Effector memory CD8-positive, alpha-beta T cell (primary cell): ENCODE measurements around the gene PDGFA.

Experiments used
- ATAC-seq: fragments of 150-1000 bp; cut with Tn5 transposase; replicated peaks from 2 replicates; pipeline ENCODE4 v1.10.0; 2021; ENCODE audit warnings: mild to moderate bottlenecking, moderate library complexity
- DNase-seq, 3 experiments: peaks; one replicate each; pipeline ENCODE4 v3.0.0; 2021
- H3K27ac Mint-ChIP-seq, 2 donors: one replicate each; pipeline ENCODE4 v1.8.0; 2022; ENCODE audit warnings: mild to moderate bottlenecking in 2 of 2, mixed read lengths in 2 of 2, moderate library complexity in 2 of 2
- H3K27me3 Mint-ChIP-seq, 2 donors: one replicate each; pipeline ENCODE4 v1.8.0; 2022; ENCODE audit warnings: mixed read lengths in 2 of 2
- H3K36me3 Mint-ChIP-seq: one replicate; pipeline ENCODE4 v1.8.0; 2022; ENCODE audit warnings: mild to moderate bottlenecking, moderate library complexity, mixed read lengths; ENCODE audit not compliant: insufficient read depth
- H3K4me1 Mint-ChIP-seq, 2 donors: one replicate each; pipeline ENCODE4 v1.8.0; 2022; ENCODE audit warnings: low read depth in 2 of 2, mixed read lengths in 2 of 2
- H3K4me3 Mint-ChIP-seq, 2 donors: one replicate each; pipeline ENCODE4 v1.8.0; 2022; ENCODE audit warnings: mild to moderate bottlenecking in 2 of 2, mixed read lengths in 2 of 2, moderate library complexity in 2 of 2
- H3K9me3 Mint-ChIP-seq, 2 donors: one replicate each; pipeline ENCODE4 v1.8.0; 2022; ENCODE audit warnings: mixed read lengths in 2 of 2

PDGFA gene

DNA sequence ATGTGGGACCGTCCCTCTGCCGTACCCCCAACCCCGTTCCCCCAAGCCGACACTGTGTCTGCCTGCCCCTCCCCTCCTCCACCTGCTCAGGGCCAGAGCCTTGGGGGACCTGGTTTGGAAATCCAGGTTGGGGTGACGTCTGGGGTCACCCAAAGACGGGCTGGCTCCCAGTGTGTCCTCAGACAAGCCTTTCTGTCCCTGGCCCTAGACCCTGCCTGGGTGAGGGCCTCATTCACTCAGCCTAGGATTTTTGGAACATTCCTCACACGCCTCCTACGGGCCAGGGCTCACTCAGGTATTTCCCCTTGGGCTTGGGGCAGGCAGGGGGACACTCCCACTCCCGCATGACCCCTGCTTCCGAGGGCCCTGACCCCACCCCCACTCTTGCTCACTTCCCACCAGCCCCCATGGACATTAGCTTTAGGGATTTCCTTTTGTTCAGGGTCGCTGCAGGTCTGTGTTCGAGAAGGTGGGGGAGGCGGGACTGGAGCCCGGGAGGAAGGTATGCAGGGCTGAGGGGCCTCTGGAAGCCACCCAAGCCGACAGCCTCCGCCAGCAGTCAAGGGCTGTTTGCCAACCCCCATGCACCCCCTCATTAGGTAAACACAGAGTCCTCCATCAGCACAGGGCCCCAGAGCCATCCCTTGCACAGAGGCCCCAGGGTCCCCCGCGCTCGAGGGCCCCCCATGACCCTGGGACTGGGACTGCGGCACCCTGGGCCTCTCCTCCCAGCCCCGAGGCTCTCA, 35.1 kb downstream of the PDGFA start:
- peaks cover 10 to 13% of the 10 kb centered on the region in 2 donors for H3K9me3 Mint-ChIP-seq
- no peak overlapping the region for H3K4me3 Mint-ChIP-seq
- H3K27ac Mint-ChIP-seq: no peak overlapping the region
- H3K27me3 Mint-ChIP-seq: peaks cover 22 to 36% of the 10 kb centered on the region in 2 donors
- no peak for DNase-seq
- no peaks in the 10 kb centered on the region for H3K4me1 Mint-ChIP-seq
- H3K36me3 Mint-ChIP-seq: peaks cover 5% of the 10 kb centered on the region
- ATAC-seq: no peak

DNA sequence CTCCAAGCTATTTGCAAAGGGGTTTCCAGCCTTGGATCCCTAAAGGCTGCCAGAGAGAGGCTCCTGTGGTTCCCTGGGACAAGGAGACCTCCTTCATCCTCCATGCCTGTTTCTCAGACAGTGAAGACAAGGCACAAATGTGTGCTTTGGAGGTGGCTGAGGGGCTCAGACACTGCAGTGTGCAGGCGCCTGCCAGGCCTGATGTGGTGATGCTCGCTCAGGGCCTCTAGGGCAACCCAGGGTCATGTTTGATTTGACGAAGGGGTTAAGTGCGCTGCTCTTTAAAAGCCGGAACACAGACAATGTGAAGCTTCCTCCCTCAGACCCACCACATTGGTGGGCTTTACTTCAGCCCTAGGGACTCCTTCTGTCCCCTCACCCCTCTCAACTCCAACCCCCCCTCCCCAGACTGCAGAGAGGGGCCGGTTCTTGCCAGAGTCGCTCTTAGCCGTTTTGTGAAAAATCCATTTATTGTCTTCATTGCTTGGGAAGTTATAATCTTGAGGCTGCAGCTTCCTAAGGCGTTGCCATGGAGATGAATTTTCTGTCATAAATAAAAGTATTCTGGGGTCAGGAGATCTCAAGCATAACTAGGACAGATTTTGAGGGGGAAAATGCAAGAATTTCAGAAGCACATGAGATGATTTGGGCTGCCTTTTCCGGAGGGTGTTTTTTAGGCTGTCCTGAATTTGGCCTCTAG, 35.8 kb downstream of the PDGFA start:
- no peak for ATAC-seq

DNA sequence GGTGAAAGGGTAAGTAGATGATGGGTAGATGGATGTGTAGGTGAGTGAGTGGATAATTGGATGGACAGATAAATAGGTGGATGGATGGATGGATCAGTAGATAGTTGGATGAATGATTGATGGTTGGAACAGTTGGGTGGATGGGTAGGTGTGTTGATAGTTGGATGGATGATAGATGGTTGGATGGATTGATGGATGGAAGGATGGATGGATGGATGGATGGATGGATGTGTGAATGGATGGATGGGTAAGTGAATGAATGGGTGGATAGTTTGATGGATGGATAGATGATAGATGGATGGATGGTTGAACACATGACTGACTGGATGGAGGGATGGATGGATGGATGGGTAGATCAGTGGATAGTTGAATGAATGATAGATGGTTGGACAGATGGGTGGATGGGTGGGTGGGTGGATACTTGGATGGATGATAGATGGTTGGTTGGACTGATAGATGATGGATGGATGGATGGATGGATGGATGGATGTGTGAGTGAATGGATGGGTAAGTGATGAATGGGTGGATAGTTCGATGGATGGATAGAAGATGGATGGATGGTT, 37.0 kb downstream of the PDGFA start:
- DNase-seq (no peak), ATAC-seq (no peak)
- no peak overlapping the region for H3K4me3 Mint-ChIP-seq
- H3K27ac Mint-ChIP-seq: no peak overlapping the region
- peaks cover 22 to 36% of the 10 kb centered on the region in 2 donors for H3K27me3 Mint-ChIP-seq
- peaks cover 10 to 13% of the 10 kb centered on the region in 2 donors for H3K9me3 Mint-ChIP-seq
- peaks cover 3% of the 10 kb centered on the region for H3K36me3 Mint-ChIP-seq
- H3K4me1 Mint-ChIP-seq: no peaks in the 10 kb centered on the region

More for the DNA sequence above, 35.8 kb downstream of the PDGFA start:
- Mint-ChIP-seq H3K4me3 (no peak overlapping the region), H3K9me3 (peaks cover 10 to 13% of the 10 kb centered on the region in 2 donors), H3K4me1 (no peaks in the 10 kb centered on the region), H3K27ac (no peak overlapping the region), H3K36me3 (peaks cover 5% of the 10 kb centered on the region), H3K27me3 (peaks cover 22 to 36% of the 10 kb centered on the region in 2 donors)
- no peak for DNase-seq

DNA sequence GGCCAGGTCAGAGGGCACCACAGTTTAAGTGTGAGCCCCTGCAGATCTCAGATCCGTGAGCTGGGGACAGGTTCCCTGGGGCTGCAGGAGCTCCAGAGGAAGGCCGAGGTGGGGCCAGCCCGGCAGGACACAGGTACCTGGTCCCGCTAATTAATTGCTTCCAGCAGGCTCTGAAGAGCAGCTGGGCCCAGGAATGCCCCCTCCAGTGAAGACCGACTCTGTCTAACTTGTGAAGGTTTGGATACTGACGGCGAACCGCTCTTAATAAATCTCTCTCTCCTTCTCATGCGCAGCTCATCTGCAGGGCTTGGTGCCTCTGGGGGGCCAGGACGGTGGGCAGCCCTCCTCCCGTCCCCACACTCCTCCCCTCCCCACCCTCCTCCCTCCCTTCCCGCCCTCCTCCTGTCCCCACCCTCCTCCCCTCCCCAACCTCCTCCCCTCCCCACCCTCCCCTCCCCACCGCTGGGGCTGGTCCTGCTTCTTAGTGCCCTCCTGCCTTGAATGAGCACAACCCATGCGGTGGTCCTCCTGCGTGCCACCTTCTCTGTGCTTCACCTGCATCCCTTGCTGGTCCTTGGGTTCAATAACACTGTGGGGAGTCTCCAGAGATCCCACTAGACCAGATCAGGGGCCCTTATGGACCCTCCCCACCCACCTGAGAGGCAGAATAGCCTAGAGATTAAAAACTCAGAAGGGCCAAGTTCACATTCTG, 38.3 kb downstream of the PDGFA start:
- Mint-ChIP-seq H3K27me3 (peaks cover 22 to 36% of the 10 kb centered on the region in 2 donors), H3K9me3 (peaks cover 10 to 13% of the 10 kb centered on the region in 2 donors), H3K27ac (no peak overlapping the region), H3K4me3 (no peak overlapping the region), H3K36me3 (no peaks in the 10 kb centered on the region), H3K4me1 (no peaks in the 10 kb centered on the region)
- no peak for ATAC-seq
- DNase-seq: no peak

DNA sequence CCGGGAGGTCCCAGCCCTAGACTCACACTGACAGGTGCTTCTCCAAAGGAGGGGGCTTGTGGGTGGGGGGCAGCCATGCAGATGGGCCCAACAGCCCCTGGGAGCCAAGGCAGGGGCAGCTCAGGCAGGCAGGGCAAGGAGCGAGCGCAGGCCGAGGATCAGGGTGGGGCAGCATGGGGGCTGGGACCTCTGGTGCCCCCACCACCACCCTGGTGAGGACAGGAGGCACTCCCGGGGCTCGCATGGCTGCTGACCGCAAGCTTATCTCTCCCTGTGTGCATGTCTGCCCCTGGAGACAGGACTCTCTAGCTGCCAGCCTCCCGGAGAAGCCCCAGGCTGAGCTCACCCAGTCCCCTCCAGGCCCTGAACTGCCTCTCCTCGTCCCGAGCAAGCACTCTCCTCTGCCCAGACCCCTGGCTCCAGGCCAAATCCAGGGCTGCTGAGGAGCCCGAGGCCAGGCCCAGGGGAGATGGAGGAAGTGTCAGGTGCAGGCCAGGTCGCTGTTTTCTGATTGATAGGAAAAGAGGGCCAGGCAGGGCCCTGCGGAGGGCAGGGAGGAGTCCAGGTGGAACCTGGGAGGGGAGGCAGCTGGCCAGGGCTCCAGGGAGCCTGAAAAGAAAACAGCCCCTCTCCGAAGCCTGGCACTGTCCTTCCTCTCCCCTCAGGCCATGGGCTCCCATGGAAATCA, 39.0 kb downstream of the PDGFA start:
- Mint-ChIP-seq H3K27ac (no peak overlapping the region), H3K36me3 (no peaks in the 10 kb centered on the region), H3K4me1 (no peaks in the 10 kb centered on the region), H3K9me3 (peaks cover 10 to 13% of the 10 kb centered on the region in 2 donors), H3K27me3 (peaks cover 21 to 34% of the 10 kb centered on the region in 2 donors), H3K4me3 (no peak overlapping the region)
- DNase-seq (no peak), ATAC-seq (no peak)

DNA sequence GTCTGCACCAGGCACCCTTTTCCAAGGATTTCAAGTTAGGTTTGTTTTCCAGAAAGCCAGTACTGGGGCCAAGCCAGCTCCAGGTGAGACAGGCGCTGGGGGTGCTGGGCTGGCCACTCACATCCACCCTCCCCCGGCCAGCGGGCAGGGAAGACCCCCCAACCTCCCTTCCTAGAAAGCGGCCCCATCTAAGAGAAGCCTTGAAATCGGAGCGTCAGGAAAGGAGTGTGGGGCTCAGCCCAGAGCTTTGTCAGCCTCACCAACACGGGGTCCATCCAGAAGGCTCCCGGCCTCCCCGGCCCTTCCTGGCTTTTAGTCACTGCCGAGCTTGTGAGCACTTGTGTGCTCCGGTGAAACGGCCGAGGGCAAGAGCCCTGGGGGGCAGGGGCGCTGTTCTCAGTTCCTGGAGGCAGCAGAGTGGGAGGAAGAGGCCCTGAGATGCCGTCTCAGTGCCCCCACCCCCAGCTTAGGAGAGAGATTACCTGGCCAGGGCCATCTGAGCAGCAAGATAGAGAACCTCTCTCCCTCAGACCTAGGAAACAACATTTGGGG, 39.6 kb downstream of the PDGFA start:
- Mint-ChIP-seq H3K36me3 (no peaks in the 10 kb centered on the region), H3K27me3 (peaks cover 21 to 34% of the 10 kb centered on the region in 2 donors), H3K4me1 (no peaks in the 10 kb centered on the region), H3K4me3 (no peak overlapping the region), H3K9me3 (peaks cover 10 to 13% of the 10 kb centered on the region in 2 donors), H3K27ac (no peak overlapping the region)
- DNase-seq (no peak), ATAC-seq (no peak)

DNA sequence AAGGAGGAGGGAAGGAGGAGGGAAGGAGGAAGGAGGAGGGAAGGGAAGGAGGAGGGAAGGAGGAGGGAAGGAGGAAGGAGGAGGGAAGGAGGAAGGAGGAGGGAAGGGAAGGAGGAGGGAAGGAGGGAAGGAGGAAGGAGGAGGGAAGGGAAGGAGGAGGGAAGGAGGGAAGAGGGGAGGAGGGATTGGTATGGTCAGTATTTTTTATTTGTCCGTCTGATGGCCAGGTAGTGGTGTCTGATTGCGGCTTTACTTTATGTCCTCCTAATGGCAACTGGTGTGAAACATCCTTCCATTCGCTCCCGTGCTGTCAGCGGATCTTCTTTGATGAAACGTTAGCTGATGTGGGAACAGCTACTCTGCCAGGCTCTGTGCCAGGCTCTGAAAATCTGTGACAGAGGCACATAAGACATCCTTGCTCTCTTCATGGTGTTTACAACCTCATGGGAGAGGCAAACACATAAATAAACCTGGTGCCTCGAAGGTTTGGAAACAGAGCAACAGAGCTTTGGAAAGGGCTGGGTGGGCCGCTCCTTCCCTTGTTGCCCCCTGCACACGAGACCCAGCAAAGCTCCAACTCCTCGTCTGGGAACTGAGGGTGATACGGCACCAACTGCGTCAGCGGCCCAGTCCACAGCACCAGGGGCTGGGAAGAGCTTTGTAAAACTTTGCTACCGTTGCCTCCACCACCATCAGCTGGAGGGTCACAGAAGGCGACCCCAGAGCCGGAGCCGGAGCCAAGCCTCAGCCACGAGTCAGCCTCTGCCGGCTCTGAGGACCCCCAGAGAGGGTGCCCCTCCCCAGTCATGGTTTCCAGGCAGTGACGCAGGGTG, 40.3 kb downstream of the PDGFA start:
- H3K36me3 Mint-ChIP-seq: no peaks in the 10 kb centered on the region
- H3K27ac Mint-ChIP-seq: no peak overlapping the region
- no peaks in the 10 kb centered on the region for H3K4me1 Mint-ChIP-seq
- DNase-seq (no peak), ATAC-seq (no peak)
- H3K4me3 Mint-ChIP-seq: no peak overlapping the region
- peaks cover 10 to 13% of the 10 kb centered on the region in 2 donors for H3K9me3 Mint-ChIP-seq
- H3K27me3 Mint-ChIP-seq: peaks cover 26 to 32% of the 10 kb centered on the region in 2 donors

DNA sequence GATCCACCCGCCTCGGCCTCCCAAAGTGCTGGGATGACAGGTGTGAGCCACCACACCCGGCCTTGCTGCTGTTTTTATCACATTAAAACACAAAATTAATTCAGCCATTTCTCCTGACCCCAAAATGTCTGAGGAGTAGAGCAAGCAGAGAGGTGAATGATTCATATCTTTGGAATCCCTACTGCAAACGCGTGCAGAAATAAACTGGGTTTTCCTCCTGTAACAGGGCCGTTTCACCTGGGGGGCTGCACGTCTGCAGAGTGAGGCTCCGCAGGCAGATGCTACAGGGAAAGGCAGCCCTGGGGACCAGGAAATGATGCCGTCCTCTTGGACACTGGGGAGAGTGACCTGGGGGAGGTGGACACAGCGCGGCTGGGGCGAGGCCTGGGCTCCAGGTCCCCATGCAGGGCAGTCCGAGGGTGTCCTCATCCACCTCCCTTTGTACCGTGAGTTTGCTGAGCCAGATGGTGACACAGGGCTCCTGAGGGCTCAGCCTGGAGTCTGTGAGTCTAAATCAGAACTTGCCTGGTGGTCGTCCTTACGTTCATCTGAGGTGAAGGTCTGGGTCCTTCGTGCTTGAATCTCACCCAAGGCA, 41.9 kb downstream of the PDGFA start:
- Mint-ChIP-seq H3K4me3 (no peak overlapping the region), H3K9me3 (peaks cover 7 to 8% of the 10 kb centered on the region in 2 donors), H3K27ac (no peak overlapping the region), H3K4me1 (no peaks in the 10 kb centered on the region), H3K36me3 (no peaks in the 10 kb centered on the region), H3K27me3 (peaks cover 21% of the 10 kb centered on the region in 2 donors)
- DNase-seq (no peak), ATAC-seq (no peak)

DNA sequence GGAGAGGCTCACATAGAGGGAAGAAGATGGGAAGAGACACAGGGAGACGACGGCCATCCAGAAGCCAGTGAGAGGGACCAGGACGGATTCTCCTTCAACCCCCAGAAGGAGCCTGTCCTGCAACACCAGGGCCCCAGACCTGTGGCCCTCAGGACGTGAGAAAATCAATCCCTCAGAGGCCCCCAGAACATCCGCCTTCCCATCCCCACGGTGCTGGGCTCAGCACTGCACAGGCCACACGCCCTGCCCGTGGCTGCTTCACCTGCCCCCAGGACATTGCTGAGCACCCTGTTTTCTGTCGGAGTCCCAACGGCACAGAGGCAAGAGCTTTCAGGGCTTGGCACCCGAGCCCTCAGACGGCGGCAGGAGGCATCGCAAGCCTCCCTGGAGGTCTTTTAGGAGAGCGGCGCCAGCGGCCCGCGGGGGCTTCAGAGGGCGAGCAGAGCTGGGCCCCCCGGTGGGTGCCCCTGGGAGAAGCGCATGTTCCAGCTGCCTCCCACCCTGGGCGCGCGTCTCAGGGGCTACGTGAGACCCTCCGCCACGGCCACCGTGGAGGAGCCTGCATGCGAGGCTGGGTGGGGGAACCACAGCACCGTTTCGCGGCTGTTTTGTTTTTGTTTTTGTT, 42.8 kb downstream of the PDGFA start:
- Mint-ChIP-seq H3K27me3 (peaks cover 12% of the 10 kb centered on the region in 2 donors), H3K27ac (no peak overlapping the region), H3K9me3 (no peaks in the 10 kb centered on the region), H3K4me3 (no peak overlapping the region), H3K36me3 (no peaks in the 10 kb centered on the region), H3K4me1 (no peaks in the 10 kb centered on the region)
- DNase-seq (no peak), ATAC-seq (no peak)

DNA sequence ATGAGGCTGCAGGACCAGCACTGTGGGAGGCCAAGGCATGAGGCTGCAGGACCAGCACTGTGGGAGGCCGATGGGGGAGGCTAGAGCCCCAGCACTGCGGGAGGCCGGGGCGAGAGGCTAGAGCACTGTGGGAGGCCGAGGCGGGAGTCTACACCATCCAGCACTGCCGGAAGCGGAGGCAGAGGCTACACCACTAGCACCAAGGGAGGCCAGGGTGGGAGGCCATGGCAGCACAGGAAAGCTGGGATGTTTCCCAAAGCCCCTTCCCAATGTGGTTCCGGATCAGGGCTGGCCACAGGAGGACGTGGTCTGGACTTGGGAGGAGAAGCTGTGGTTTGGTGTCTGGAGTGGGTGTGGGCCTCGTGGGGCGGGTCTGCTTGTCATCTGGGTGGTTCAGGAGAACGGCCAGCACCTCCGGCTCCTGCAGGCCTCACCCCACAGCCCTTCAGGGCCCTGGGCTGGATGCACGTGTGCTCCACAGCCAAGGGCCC, 43.6 kb downstream of the PDGFA start:
- Mint-ChIP-seq H3K27ac (no peak overlapping the region), H3K9me3 (no peaks in the 10 kb centered on the region), H3K4me1 (no peaks in the 10 kb centered on the region), H3K36me3 (no peaks in the 10 kb centered on the region), H3K4me3 (no peak overlapping the region), H3K27me3 (peaks cover 10 to 11% of the 10 kb centered on the region in 2 donors)
- no peak for DNase-seq
- ATAC-seq: no peak

DNA sequence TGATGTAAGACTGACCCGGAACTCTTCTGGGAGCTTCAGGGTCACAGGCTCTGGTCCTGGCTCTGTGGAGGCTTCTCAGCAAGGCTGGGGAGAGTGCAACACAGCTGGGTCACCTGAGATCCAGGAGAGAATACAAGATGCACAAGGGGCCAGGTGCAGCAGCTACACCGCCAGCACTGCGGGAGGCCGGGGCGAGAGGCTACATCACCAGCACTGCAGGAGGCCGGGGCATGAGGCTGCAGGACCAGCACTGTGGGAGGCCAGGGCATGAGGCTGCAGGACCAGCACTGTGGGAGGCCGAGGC, 44.3 kb downstream of the PDGFA start:
- no peaks in the 10 kb centered on the region for H3K4me1 Mint-ChIP-seq

More for the DNA sequence above, 44.3 kb downstream of the PDGFA start:
- Mint-ChIP-seq H3K9me3 (no peaks in the 10 kb centered on the region), H3K4me3 (no peak overlapping the region), H3K27ac (no peak overlapping the region), H3K27me3 (peaks cover 10 to 11% of the 10 kb centered on the region in 2 donors), H3K36me3 (no peaks in the 10 kb centered on the region)
- DNase-seq: no peak
- no peak for ATAC-seq
